Measurements from ENCODE around the gene EPB41. TPM values are rescaled to one million over a fixed set of nuclear protein-coding genes. Genes with fewer than 3 reads are reported as not detected.
A peak's percentile ranks its signal among the peaks of the same experiment; 100 is the strongest.

EPB41 gene
- total RNA-seq, 1 donor from 2014 or later = 15.5 TPM

- TF ChIP-seq, protein P1, sequence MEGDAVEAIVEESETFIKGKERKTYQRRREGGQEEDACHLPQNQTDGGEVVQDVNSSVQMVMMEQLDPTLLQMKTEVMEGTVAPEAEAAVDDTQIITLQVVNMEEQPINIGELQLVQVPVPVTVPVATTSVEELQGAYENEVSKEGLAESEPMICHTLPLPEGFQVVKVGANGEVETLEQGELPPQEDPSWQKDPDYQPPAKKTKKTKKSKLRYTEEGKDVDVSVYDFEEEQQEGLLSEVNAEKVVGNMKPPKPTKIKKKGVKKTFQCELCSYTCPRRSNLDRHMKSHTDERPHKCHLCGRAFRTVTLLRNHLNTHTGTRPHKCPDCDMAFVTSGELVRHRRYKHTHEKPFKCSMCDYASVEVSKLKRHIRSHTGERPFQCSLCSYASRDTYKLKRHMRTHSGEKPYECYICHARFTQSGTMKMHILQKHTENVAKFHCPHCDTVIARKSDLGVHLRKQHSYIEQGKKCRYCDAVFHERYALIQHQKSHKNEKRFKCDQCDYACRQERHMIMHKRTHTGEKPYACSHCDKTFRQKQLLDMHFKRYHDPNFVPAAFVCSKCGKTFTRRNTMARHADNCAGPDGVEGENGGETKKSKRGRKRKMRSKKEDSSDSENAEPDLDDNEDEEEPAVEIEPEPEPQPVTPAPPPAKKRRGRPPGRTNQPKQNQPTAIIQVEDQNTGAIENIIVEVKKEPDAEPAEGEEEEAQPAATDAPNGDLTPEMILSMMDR (conservative IDR thresholded peaks at IDR 0.05; ENCODE audit: low read depth, low read length) = no peak
- no peak for DNase-seq (ENCODE audit: low read depth)
- peak overlapping the region; percentile 100 for H3K4me3 ChIP-seq (ENCODE audit: low read depth, low read length)
Measured at GRCh38 chr1:28886731-28887418, 27.5 kb upstream of the EPB41 start.

DNA sequence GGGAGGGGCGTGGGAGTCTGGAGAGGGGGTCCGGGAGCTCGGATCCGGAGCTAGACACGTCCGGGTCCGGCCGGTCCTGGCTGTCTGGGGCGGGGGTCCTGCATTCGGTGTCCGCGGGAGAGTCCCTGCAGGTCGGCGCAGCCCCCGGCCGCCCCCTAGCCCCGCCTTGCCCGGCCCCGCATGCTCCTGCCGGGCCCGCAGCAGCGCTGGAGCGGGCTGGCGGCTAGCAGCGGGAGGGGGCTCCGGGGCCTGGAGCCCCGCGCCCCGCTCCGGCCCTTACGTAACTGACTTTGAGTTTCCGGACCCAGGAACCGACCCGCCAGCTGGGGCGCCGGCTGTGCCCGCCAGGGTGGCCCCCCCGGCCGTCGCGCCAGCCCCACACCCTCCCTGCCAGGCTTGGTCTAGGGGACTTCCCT, 26.9 kb upstream of the EPB41 start:
- TF ChIP-seq, protein P1 (conservative IDR thresholded peaks at IDR 0.05; ENCODE audit: low read depth, low read length) = no peak
- DNase-seq (ENCODE audit: low read depth) = no peak

GRCh38 chr1:28887835-28888682, 26.3 kb upstream of the EPB41 start:
- TF ChIP-seq, protein P1 (conservative IDR thresholded peaks at IDR 0.05; ENCODE audit: low read depth, low read length) = no peak
- H3K4me3 ChIP-seq (ENCODE audit: low read depth, low read length) = peak overlapping the region; percentile 100
- no peak for DNase-seq (ENCODE audit: low read depth)

More for the DNA sequence above, 26.9 kb upstream of the EPB41 start:
- peak overlapping the region; percentile 100 for H3K4me3 ChIP-seq (ENCODE audit: low read depth, low read length)

DNA sequence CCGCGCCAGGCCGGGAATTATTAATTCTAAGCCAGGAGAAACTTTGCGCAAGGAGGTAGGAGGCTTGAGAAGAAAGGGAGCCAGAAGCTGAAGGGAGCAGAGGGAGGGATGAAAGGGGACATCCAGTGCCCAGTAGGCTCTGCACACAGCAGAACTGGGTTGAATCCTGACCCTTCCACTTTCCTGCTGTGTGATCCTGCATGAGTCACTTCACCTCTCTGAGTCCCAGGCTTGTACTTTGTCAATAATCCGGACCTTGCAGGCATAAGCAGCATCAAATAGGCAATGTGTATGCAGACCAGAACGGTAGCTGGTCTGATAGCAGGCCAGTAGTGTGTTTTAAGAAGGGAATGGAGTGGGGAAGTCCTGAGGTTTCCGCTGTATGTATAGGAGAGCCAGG, 25.5 kb upstream of the EPB41 start:
- TF ChIP-seq, protein P1 (conservative IDR thresholded peaks at IDR 0.05; ENCODE audit: low read depth, low read length) = no peak
- no peak overlapping the region for H3K4me3 ChIP-seq (ENCODE audit: low read depth, low read length)
- DNase-seq (ENCODE audit: low read depth) = no peak

DNA sequence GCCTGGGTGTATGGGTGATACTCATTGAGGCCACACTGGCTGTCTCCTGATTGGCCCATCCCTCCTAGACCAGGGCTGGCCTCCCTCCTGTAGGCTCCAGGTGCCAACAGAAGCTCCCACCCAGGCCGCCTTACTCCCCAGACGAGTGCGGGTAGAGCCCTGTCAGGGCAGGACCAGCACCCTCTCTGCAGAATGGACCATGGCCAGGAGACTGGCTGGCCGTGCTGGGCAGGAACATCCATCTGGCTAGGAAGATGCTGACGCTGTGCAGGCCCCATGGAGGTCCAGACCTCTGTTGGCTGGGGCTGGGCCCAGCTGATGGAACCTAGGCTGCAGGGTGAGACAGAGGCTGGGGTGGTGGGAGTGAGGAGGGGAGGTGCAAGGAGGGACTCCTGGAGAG, 25.0 kb upstream of the EPB41 start:
- no peak overlapping the region for H3K4me3 ChIP-seq (ENCODE audit: low read depth, low read length)
- no peak for DNase-seq (ENCODE audit: low read depth)
- TF ChIP-seq, protein P1 (conservative IDR thresholded peaks at IDR 0.05; ENCODE audit: low read depth, low read length) = no peak

- no peak overlapping the region for H3K4me3 ChIP-seq (ENCODE audit: low read depth, low read length)
- TF ChIP-seq, protein P1 (conservative IDR thresholded peaks at IDR 0.05; ENCODE audit: low read depth, low read length) = no peak
- no peak for DNase-seq (ENCODE audit: low read depth)
Measured at GRCh38 chr1:28890435-28890834, 23.9 kb upstream of the EPB41 start.
